Thoracic aorta (tissue), 2 donors: ENCODE data around the gene GDF7. TPM values are rescaled to one million over a fixed set of nuclear protein-coding genes. Genes with fewer than 3 reads are reported as not detected.

Source experiments
- ATAC-seq: fragments of 150-250 bp; one replicate; pipeline ENCODE4 v1.8.0; 2017; ENCODE audit warnings: low read depth; ENCODE audit not compliant: insufficient number of reproducible peaks, low FRiP score
- DNase-seq: peaks from one replicate; pipeline ENCODE4 v3.0.0-alpha.2; 2020; ENCODE audit warnings: low spot score
- H3K27ac ChIP-seq, 2 donors: fragments of 200-600 bp; sonication (generic); 1 replicate in 1 of 2; 2 replicates in 1 of 2; pipeline ENCODE4 v1.5.1; 2016; ENCODE audit warnings: mild to moderate bottlenecking in 2 of 2, moderate library complexity in 2 of 2
- H3K27me3 ChIP-seq: fragments of 200-600 bp; sonication (generic); replicated peaks from 2 replicates; pipeline ENCODE4 v1.6.0; 2016; ENCODE audit warnings: mild to moderate bottlenecking; ENCODE audit not compliant: insufficient read depth
- H3K36me3 ChIP-seq: fragments of 200-600 bp; sonication (generic); one replicate; pipeline ENCODE4 v1.5.1; 2016
- H3K4me1 ChIP-seq, 2 donors: fragments of 200-600 bp; sonication (generic); 1 replicate in 1 of 2; 2 replicates in 1 of 2; pipeline versions ENCODE4 v1.5.1 to v1.6.0; 2016; ENCODE audit warnings: low read depth in 2 of 2, mild to moderate bottlenecking in 1 of 2; ENCODE audit not compliant: control insufficient read depth in 1 of 2
- H3K4me3 ChIP-seq: fragments of 200-600 bp; sonication (generic); 2 replicates; pipeline ENCODE4 v1.5.1; 2016; ENCODE audit warnings: mild to moderate bottlenecking
- H3K9me3 ChIP-seq: fragments of 200-600 bp; sonication (generic); 2 replicates; pipeline ENCODE4 v1.5.1; 2016
- total RNA-seq, 2 donors: library from RNA; depleted of rRNA; stranded (reverse); fragments of >200 nt; gene quantifications; one replicate each; pipeline versions ENCODE4 v1.1.0 to v1.2.3, GENCODE V29; 2016
- TF ChIP-seq, protein P1 (sequence below): fragments of 200-600 bp; sonication (generic); IDR thresholded peaks from one replicate; pipeline ENCODE4 v1.5.1; 2019; ENCODE audit warnings: antibody characterized with exemption

The GDF7 gene
- total RNA-seq, 2 donors from 2014 or later: 39.7 to 40.7 TPM

DNA sequence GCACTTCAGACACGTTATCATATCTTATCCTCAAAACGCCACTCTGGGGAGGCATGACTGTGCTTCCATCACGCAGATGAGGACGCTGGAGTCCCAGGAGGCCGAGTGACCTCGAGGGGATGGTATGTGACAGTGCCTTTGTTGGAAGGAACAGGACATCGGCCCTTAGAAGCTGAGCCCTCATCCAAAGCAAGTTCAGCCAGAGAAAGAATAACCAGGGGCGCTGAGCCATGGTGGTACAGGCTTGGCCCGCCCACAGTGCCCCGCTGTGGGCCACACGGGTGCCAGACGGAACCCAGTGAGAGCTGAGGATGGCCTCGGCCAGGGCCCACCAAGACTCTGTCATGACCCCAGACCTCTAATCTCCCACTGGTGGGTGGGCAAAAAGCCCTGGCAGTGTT lies 47.3 kb upstream of the GDF7 start:
- H3K4me3 ChIP-seq: no peak overlapping the region
- H3K27ac ChIP-seq: peak overlapping the region; percentile 99
- no peaks in the 10 kb centered on the region for H3K27me3 ChIP-seq
- DNase-seq (no peak), ATAC-seq (no peak)
- peaks cover 31 to 66% of the 10 kb centered on the region in 2 donors for H3K4me1 ChIP-seq
- H3K36me3 ChIP-seq: peaks cover 38% of the 10 kb centered on the region
- TF ChIP-seq, protein P1, sequence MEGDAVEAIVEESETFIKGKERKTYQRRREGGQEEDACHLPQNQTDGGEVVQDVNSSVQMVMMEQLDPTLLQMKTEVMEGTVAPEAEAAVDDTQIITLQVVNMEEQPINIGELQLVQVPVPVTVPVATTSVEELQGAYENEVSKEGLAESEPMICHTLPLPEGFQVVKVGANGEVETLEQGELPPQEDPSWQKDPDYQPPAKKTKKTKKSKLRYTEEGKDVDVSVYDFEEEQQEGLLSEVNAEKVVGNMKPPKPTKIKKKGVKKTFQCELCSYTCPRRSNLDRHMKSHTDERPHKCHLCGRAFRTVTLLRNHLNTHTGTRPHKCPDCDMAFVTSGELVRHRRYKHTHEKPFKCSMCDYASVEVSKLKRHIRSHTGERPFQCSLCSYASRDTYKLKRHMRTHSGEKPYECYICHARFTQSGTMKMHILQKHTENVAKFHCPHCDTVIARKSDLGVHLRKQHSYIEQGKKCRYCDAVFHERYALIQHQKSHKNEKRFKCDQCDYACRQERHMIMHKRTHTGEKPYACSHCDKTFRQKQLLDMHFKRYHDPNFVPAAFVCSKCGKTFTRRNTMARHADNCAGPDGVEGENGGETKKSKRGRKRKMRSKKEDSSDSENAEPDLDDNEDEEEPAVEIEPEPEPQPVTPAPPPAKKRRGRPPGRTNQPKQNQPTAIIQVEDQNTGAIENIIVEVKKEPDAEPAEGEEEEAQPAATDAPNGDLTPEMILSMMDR: no peak
- no peaks in the 10 kb centered on the region for H3K9me3 ChIP-seq

DNA sequence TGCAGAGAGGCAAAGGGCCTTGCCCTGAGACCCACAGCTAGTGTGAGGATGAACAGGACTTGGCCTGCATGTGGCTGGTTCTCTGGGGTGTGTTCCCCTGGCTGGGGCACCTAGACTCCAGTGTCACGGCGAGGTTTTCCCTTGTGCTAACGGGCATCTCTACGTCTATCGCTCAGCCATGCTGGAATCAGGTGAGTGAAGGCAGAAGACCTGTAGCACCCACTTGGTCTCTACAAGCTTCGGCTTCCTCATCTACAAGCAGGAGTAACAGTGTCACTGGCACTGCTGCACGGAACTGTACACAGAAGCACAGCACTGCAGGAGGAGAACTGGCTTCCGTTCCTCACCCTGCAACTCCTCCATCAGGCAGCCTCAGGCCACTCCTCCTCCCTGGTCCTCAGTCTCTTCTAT lies 46.7 kb upstream of the GDF7 start:
- ATAC-seq (no peak), DNase-seq (no peak)
- Histone ChIP-seq H3K27me3 (no peaks in the 10 kb centered on the region), H3K4me1 (peaks cover 30 to 60% of the 10 kb centered on the region in 2 donors), H3K9me3 (no peaks in the 10 kb centered on the region), H3K4me3 (no peak overlapping the region), H3K36me3 (peaks cover 44% of the 10 kb centered on the region), H3K27ac (peak overlapping the region; percentile 99)
- TF ChIP-seq, protein P1: no peak

- Histone ChIP-seq H3K27me3 (no peaks in the 10 kb centered on the region), H3K9me3 (no peaks in the 10 kb centered on the region), H3K4me3 (no peak overlapping the region), H3K36me3 (peaks cover 44% of the 10 kb centered on the region), H3K4me1 (peaks cover 30 to 54% of the 10 kb centered on the region in 2 donors), H3K27ac (peak overlapping the region; percentile 99)
- TF ChIP-seq, protein P1: no peak
- DNase-seq: no peak
- ATAC-seq: no peak
These were observed 46.1 kb upstream of the GDF7 start for GRCh38 chr2:20620696-20621365.

GRCh38 chr2:20621366-20622295 lies 45.3 kb upstream of the GDF7 start:
- Histone ChIP-seq H3K9me3 (no peaks in the 10 kb centered on the region), H3K36me3 (peaks cover 44% of the 10 kb centered on the region), H3K27me3 (no peaks in the 10 kb centered on the region), H3K27ac (peak overlapping the region; percentile 99), H3K4me3 (no peak overlapping the region), H3K4me1 (peaks cover 29 to 51% of the 10 kb centered on the region in 2 donors)
- ATAC-seq (no peak), DNase-seq (no peak)
- TF ChIP-seq, protein P1: no peak

GRCh38 chr2:20622296-20622686 lies 44.7 kb upstream of the GDF7 start:
- no peak overlapping the region for H3K4me3 ChIP-seq
- ATAC-seq (no peak), DNase-seq (no peak)
- H3K27me3 ChIP-seq: no peaks in the 10 kb centered on the region
- no peaks in the 10 kb centered on the region for H3K9me3 ChIP-seq
- H3K36me3 ChIP-seq: peaks cover 44% of the 10 kb centered on the region
- H3K27ac ChIP-seq: peak overlapping the region; percentile 99
- TF ChIP-seq, protein P1: no peak
- peaks cover 22 to 51% of the 10 kb centered on the region in 2 donors for H3K4me1 ChIP-seq
